Common myeloid progenitor, CD34-positive (primary cell): ENCODE results near the gene HDDC3.

ENCODE experiments used
- CTCF ChIA-PET: fragments of 350-600 bp; sonication (Branson Sonifier 250); formaldehyde crosslinking; loops from one replicate; lab custom pipeline; 2021; ENCODE audit warnings: antibody characterized with exemption; lab: Charles Lee
- POLR2A ChIA-PET: fragments of 350-600 bp; sonication (Branson Sonifier 250); formaldehyde crosslinking; loops from one replicate; lab custom pipeline; 2021; ENCODE audit warnings: antibody characterized with exemption; lab: Charles Lee
- DNase-seq, 3 donors: peaks; one replicate each; pipeline versions ENCODE4 v3.0.0 to v3.0.0-alpha.2; 2013
- H3K27ac ChIP-seq, 2 experiments: 1 replicate in 1 of 2; 2 replicates in 1 of 2; pipeline ENCODE4 v1.7.0; 2013; ENCODE audit warnings: inconsistent platforms in 2 of 2, low read length in 2 of 2, mild to moderate bottlenecking in 2 of 2, low read depth in 1 of 2, moderate library complexity in 1 of 2; ENCODE audit not compliant: severe bottlenecking in 2 of 2, insufficient read depth in 1 of 2, poor library complexity in 1 of 2
- H3K27me3 ChIP-seq, 5 experiments: replicated peaks in 2 of 5; 1 replicate in 3 of 5; 2 replicates in 2 of 5; pipeline versions ENCODE4 v1.6.1 to v1.7.0; 2013; ENCODE audit warnings: low read length in 4 of 5, mild to moderate bottlenecking in 2 of 5, moderate library complexity in 2 of 5, inconsistent platforms in 1 of 5; ENCODE audit not compliant: insufficient read depth in 5 of 5, control insufficient read depth in 4 of 5
- H3K36me3 ChIP-seq, 4 experiments: 1 replicate in 2 of 4; 2 replicates in 2 of 4; pipeline versions ENCODE4 v1.6.1 to v1.7.0; 2013; ENCODE audit warnings: low read length in 3 of 4, control low read depth in 1 of 4, mild to moderate bottlenecking in 1 of 4; ENCODE audit not compliant: control insufficient read depth in 4 of 4, insufficient read depth in 4 of 4
- H3K4me1 ChIP-seq, 4 experiments: 1 replicate in 3 of 4; 2 replicates in 1 of 4; pipeline versions ENCODE4 v1.6.1 to v1.7.1; 2013; ENCODE audit warnings: low read length in 3 of 4, mild to moderate bottlenecking in 3 of 4, control low read depth in 1 of 4, inconsistent platforms in 1 of 4, moderate library complexity in 1 of 4; ENCODE audit not compliant: control insufficient read depth in 4 of 4, insufficient read depth in 4 of 4; ENCODE audit errors: control extremely low read depth in 1 of 4
- H3K4me3 ChIP-seq, 7 experiments: 1 replicate in 4 of 7; 2 replicates in 3 of 7; pipeline versions ENCODE4 v1.5.1 to v1.7.0; 2013; ENCODE audit warnings: mild to moderate bottlenecking in 7 of 7, low read length in 6 of 7, moderate library complexity in 6 of 7, inconsistent platforms in 2 of 7, low read depth in 2 of 7, control low read depth in 1 of 7; ENCODE audit not compliant: insufficient read depth in 4 of 7, control insufficient read depth in 1 of 7; ENCODE audit errors: extremely low read depth in 1 of 7
- H3K9me3 ChIP-seq, 5 experiments: 1 replicate in 4 of 5; 2 replicates in 1 of 5; pipeline versions ENCODE4 v1.6.1 to v1.7.1; 2013; ENCODE audit warnings: low read length in 4 of 5, mild to moderate bottlenecking in 2 of 5, inconsistent platforms in 1 of 5, low read depth in 1 of 5, moderate library complexity in 1 of 5; ENCODE audit not compliant: control insufficient read depth in 4 of 5, insufficient read depth in 2 of 5; ENCODE audit errors: control extremely low read depth in 1 of 5
- WGBS: methylation state at CpG from one replicate; pipeline ENCODE4 v1.1.5; 2013; ENCODE audit not compliant: insufficient coverage; 5-methylcytosine and 5-hydroxymethylcytosine counted together

Gene HDDC3

DNA sequence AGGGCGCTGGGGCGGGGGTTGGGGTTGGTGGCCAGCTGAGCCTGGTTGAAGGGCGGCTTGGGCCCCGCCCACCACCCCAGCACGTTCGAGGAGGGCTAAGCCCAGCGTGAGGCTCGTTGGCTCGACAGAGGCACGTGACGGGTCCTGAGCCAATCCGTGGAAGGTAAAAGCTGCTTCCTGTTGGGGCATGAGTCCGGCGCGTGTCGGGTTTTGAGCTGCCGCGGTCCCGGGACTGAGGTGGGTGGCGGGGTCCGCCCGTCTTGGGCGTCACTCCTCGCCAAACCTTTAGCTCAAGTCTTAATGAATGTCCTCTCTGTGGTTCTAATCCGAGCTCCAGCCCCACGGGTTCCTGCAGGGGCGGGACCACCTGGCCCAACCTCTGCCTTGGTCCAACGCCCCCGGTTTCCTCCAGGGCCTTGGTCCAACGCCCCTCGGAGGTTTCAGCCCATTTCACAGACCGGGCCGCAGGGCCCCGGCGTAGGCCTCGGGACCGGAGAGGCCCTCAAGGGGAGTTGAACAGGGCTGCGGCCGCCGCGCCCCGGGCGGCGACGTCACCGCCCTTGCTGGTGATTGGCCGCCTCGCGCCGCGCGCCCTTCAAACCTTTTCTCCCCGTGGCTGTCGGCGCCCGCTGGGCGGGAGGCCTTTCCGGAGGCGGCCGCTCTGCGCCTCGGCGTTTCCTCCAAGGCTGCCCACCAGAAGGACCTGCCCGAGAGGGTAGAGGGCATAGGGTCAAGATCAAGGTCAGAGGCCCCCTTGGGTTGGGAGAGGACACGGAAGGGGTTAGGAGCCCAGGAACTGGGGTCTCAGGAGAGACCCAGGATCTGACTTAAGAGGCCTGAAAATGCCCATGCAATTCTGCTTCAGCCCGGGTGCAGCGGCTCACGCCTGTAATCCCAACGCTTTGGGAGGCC, 22.6 kb upstream of the HDDC3 start, which contains the start of gene RCCD1:
Gene RCCD1 (plus strand): TSS at position 173 of the 912 bp plus-strand sequence. CDS start 1,851 bp downstream, outside the sequence.
- Histone ChIP-seq H3K9me3 (no peaks in the 10 kb centered on the region), H3K27ac (peak within 1 kb of the TSS; percentile 58 to 88), H3K4me3 (peak within 1 kb of the TSS; percentile 27 to 87 (median 73)), H3K36me3 (peaks cover 9 to 47% (median 38%) of the 10 kb centered on the region in 4 experiments), H3K27me3 (no peaks in the 10 kb centered on the region), H3K4me1 (peaks cover 2 to 32% (median 26%) of the 10 kb centered on the region in 4 experiments)
- under 1% methylated on average over 63 of the region's 69 CpGs for WGBS
- CTCF ChIA-PET: interaction anchor here (0.8 to 13.0 kb wide), 14 partner anchors 8 to 317 kb away, joined by 3 to 134 read pairs (median 9); partner anchors contain the start of genes HDDC3, UNC45A and VPS33B
- peak; percentile 92 to 96 (median 96) for DNase-seq
- POLR2A ChIA-PET: interaction anchor here (0.8 kb wide), 1 partner anchor 52 kb away, joined by 3 read pairs; no protein-coding TSS in a partner anchor

DNA sequence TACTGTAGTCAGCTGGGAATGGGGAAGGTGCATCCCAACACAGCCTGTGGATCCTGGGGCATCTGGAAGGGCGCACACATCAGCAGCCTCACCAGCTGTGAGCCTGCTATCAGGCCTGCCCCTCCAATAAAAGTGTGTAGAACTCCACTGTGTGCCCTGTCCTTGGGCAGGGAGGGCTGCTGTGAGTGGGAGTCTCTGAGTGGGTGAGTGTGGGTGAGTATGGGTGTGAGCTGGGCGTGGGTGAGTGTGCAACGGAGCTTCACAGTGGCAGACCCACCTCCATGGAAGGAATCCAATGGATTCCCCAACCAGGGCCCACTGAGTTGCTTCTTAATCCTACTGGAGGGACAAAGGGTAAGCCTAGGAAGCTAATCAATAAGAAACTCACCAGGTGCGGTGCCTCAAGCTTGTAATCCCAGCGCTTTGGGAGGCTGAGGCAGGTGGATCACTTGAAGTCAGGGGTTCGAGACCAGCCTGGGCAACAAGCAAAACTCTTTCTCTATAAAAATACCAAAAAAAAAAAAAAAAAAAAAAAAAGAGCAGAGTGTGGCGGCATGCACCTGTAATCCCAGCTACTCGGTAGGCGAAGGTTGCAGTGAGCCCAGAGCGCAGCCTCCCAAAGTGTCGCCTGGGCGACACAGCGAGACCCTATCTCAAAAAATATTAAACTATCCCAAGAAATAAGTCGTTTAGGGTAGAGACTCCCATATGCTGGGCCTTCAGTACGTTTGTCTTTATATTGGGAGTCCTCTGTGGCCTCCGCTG, 21.8 kb upstream of the HDDC3 start:
- peaks cover 10 to 49% (median 34%) of the 10 kb centered on the region in 4 experiments for H3K36me3 ChIP-seq
- DNase-seq: no peak
- H3K9me3 ChIP-seq: no peaks in the 10 kb centered on the region
- ChIA-PET CTCF (interaction anchor here (0.8 to 13.0 kb wide), 8 partner anchors 9 to 318 kb away, joined by 3 to 134 read pairs (median 5); partner anchors contain the start of genes HDDC3 and UNC45A), POLR2A (interaction anchor here (0.8 kb wide), 1 partner anchor 51 kb away, joined by 3 read pairs; no protein-coding TSS in a partner anchor)
- no peaks in the 10 kb centered on the region for H3K27me3 ChIP-seq
- peak overlapping the region in 3 of 7 experiments; percentile 74 to 87 (median 80) for H3K4me3 ChIP-seq
- H3K27ac ChIP-seq: no peak overlapping the region
- peaks cover 2 to 41% (median 34%) of the 10 kb centered on the region in 4 experiments for H3K4me1 ChIP-seq
- 95% methylated on average over 4 of the region's 16 CpGs for WGBS

DNA sequence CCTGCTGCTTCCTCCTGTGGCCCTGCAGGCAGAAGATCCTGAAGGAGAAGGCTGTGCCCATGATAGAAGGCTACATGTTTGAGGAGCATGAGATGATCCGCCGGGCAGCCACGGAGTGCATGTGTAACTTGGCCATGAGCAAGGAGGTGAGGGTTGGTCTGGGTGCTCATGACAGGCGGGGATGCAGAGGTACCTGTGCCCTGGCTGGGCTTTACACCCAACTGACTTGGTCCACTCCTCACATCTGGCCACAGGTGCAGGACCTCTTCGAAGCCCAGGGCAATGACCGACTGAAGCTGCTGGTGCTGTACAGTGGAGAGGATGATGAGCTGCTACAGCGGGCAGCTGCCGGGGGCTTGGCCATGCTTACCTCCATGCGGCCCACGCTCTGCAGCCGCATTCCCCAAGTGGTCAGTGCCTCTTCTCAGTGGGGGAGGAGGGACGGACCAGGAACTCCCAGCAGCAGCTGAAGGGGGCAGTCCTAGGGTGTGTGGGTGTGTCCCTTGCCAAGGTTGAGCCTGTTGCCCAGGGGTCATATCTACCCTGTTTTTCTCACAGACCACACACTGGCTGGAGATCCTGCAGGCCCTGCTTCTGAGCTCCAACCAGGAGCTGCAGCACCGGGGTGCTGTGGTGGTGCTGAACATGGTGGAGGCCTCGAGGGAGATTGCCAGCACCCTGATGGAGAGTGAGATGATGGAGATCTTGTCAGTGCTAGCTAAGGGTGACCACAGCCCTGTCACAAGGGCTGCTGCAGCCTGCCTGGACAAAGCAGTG, 20.7 kb upstream of the HDDC3 start:
- no peak overlapping the region for H3K27ac ChIP-seq
- DNase-seq: no peak
- POLR2A ChIA-PET: no interaction called here
- no peak overlapping the region for H3K4me3 ChIP-seq
- CTCF ChIA-PET: interaction anchor here (1.7 to 13.0 kb wide), 3 partner anchors 16 to 81 kb away, joined by 4 to 134 read pairs (median 5); partner anchors contain the start of genes HDDC3 and UNC45A
- H3K27me3 ChIP-seq: no peaks in the 10 kb centered on the region
- H3K36me3 ChIP-seq: peaks cover 15 to 57% (median 40%) of the 10 kb centered on the region in 4 experiments
- no peaks in the 10 kb centered on the region for H3K9me3 ChIP-seq
- WGBS: 98% methylated on average over 13 of the region's 14 CpGs
- peaks cover 2 to 45% (median 36%) of the 10 kb centered on the region in 4 experiments for H3K4me1 ChIP-seq

DNA sequence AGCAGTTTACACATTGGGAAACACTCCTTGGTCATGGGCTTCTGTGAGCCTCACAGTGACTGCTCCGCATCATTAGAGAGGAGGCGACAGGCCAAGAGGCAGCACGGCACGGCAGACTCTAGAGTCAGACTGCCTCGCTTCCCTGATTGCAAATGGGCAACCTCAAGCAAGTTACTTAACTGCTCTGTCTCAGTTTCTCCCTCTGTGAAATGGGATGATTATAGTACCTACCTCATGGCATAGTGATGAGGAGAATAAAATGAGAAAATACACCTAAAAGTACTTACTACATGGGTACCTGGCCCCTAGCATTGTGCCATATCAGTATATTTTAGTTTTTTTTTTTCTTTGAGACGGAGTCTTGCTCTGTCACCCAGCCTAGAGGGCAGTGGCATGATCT, 18.3 kb upstream of the HDDC3 start:
- CTCF ChIA-PET: interaction anchor here (4.7 kb wide), 1 partner anchor 15 kb away, joined by 62 read pairs; the partner anchor contains the start of genes HDDC3 and UNC45A
- POLR2A ChIA-PET: interaction anchor here (0.7 kb wide), 1 partner anchor 72 kb away, joined by 3 read pairs; the partner anchor contains the start of gene VPS33B
- Histone ChIP-seq H3K36me3 (peaks cover 20 to 72% (median 55%) of the 10 kb centered on the region in 4 experiments), H3K9me3 (no peaks in the 10 kb centered on the region), H3K4me1 (peaks cover 0 to 26% (median 24%) of the 10 kb centered on the region in 4 experiments), H3K27ac (no peak overlapping the region), H3K27me3 (no peaks in the 10 kb centered on the region), H3K4me3 (no peak overlapping the region)
- WGBS: 92% methylated on average over 5 of the region's 6 CpGs
- no peak for DNase-seq

DNA sequence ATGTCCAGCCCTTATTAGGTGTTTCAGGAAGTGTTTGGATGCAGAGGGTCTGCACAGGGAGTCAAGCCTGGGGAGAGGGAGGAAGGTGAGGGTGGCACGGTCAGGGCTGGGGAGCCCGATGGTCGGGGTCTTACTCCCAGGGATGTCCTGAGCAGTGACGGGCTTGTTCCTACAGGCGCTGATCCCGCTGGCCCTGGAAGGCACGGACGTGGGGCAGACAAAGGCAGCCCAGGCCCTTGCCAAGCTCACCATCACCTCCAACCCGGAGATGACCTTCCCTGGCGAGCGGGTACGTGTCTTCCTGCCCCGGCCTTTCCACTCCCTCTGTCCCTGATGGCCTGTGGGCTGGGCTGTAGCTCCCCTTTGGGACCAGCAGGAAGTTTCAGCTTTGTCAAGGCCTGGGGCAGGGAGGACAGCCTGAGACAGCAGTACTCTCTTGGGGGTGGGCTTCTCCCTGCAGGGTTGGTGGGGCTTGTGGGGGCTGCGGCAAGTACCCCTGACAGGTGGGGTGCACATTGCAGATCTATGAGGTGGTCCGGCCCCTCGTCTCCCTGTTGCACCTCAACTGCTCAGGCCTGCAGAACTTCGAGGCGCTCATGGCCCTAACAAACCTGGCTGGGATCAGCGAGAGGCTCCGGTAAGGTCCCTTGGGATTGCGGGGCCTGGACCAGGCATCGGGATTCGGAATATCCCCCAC, 17.8 kb upstream of the HDDC3 start:
- no peak for DNase-seq
- Histone ChIP-seq H3K36me3 (peaks cover 20 to 73% (median 56%) of the 10 kb centered on the region in 4 experiments), H3K4me1 (peaks cover 0 to 21% (median 18%) of the 10 kb centered on the region in 4 experiments), H3K27ac (peak overlapping the region in 1 of 2 experiments; percentile 63), H3K9me3 (no peaks in the 10 kb centered on the region), H3K4me3 (no peak overlapping the region), H3K27me3 (no peaks in the 10 kb centered on the region)
- CTCF ChIA-PET: interaction anchor here (0.8 to 4.7 kb wide), 4 partner anchors 11 to 100 kb away, joined by 3 to 62 read pairs (median 4); partner anchors contain the start of genes HDDC3 and UNC45A
- POLR2A ChIA-PET: interaction anchor here (0.7 to 0.9 kb wide), 2 partner anchors 72 to 321 kb away, joined by 3 read pairs; partner anchors contain the start of gene VPS33B
- WGBS: 93% methylated on average over 23 of the region's 23 CpGs
